Right cardiac atrium (tissue), 5 donors: ENCODE measurements around the gene LSG1. TPM values are rescaled to one million over a fixed set of nuclear protein-coding genes. Genes with fewer than 3 reads are reported as not detected.
"Not testable (repeated sequence)": the region's sequence is repeated elsewhere in the genome, so short reads cannot be mapped to it uniquely, and the experiment has no call there.

Experiments used
- ATAC-seq, 2 donors: fragments of 200-7000 bp; cut with Tn5 transposase; one replicate each; pipeline versions ENCODE4 v1.8.0 to v1.9.1; 2020; ENCODE audit warnings: moderate library complexity in 2 of 2, mild to moderate bottlenecking in 1 of 2
- DNase-seq, 3 donors: peaks; one replicate each; pipeline ENCODE4 v3.0.0-alpha.2; 2020
- H3K27ac ChIP-seq: one replicate; pipeline ENCODE4 v1.5.1; 2013; ENCODE audit warnings: mild to moderate bottlenecking, low read length, control low read depth, moderate library complexity
- H3K27me3 ChIP-seq: one replicate; pipeline ENCODE4 v1.6.1; 2013; ENCODE audit not compliant: control insufficient read depth, insufficient read depth
- H3K4me1 ChIP-seq: one replicate; pipeline ENCODE4 v1.6.1; 2013; ENCODE audit warnings: low read length; ENCODE audit not compliant: control insufficient read depth, insufficient read depth
- H3K4me3 ChIP-seq: one replicate; pipeline ENCODE4 v1.5.1; 2013; ENCODE audit warnings: low read length, control low read depth
- H3K9me3 ChIP-seq: one replicate; pipeline ENCODE4 v1.6.1; 2013; ENCODE audit warnings: low read length; ENCODE audit not compliant: control insufficient read depth
- WGBS: extraction: QIAGEN DNeasy Blood & Tissue Kit; methylation state at CpG from one replicate; pipeline ENCODE4 v1.1.7; 2013; 5-methylcytosine and 5-hydroxymethylcytosine counted together
- intact Hi-C, 4 donors: fragments of 100-400 bp; cut with DNase I; formaldehyde crosslinking; loops; one replicate each; pipeline versions ENCODE4 v1.11.0 to v1.14.0; 2022 to 2023
- polyA plus RNA-seq: library from polyadenylated mRNA; stranded (reverse); fragments of 200-250 nt; gene quantifications from one replicate; pipeline ENCODE4 v1.2.3, GENCODE V29; 2013
- total RNA-seq, 4 donors: library from RNA; stranded (reverse); fragmentation: NEBNext Ultra II Directional; extraction: Animal tissue kit (Norgen Biotek cat#: 25700); gene quantifications; one replicate each; pipeline ENCODE4 v1.2.1, GENCODE V29; 2021
- donor health status: healthy with polysubstance abuse.
- donor health status: DM: no; HTN: yes; CAD: no.
- donor health status: DM: no; HTN: no; CAD: no.
- donor health status: DM: no; HTN: yes; CAD: no; lungs with severe emphysema.
- donor health status: DM: yes; HTN: yes; CAD: no.

Gene LSG1
- total and polyA plus RNA-seq, 5 donors = 12.1 to 23.4 (median 17.7) TPM

DNA sequence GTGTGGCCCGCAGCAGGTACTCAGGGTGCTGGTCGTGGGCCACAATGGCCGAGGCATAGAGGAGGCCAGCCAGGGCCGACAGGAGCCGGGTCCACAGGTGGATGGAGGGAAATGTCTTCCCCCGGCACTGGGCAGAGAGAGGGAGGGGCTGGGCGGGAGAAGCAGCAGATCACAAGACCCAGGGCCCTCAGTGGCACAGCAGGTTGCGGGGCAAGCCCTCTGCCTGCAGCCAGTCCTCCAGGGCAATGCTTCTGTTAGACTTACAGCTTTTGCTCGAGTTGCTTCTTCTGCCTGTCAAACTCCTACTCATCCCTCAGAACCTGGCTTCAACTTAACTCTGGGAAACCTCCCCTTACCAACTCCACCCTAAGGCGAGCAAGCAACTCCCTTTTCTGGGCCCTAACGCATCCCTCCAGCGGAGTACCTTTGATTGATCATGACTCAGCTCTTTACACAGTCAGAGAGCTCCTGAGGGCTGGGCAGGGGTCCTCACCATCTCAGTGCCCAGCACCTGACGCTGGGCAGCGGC is 54.8 kb downstream of the LSG1 start:
- intact Hi-C loops = no loop called here
- Histone ChIP-seq H3K27ac (no peak overlapping the region), H3K4me3 (no peak overlapping the region), H3K4me1 (no peaks in the 10 kb centered on the region), H3K9me3 (no peaks in the 10 kb centered on the region), H3K27me3 (no peaks in the 10 kb centered on the region)
- ATAC-seq (no peak), DNase-seq (no peak)
- WGBS = 95% methylated on average over 14 of the region's 14 CpGs

DNA sequence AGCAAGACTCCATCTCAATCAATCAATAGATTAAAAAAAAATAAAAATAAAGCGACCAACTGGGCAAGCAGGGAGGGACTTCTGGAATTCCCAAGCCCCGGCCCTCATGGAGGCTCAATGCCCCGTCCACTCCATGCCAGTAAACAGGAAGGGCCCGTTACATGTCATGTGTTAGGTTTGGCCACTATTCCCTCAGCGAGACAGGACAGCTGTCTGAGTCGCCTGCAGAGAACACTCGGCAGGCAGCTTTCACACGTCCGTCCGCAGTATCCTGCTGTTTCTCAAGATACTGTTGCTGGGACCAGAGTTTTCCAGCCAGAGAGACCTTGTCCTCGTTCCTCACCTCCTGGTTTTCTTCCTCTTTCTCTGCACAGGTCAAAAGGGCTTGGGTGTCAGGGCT is 56.8 kb downstream of the LSG1 start:
- DNase-seq (peak in 1 of 3 donors; percentile 55), ATAC-seq (peak in 1 of 2 donors; percentile 44)
- Histone ChIP-seq H3K4me3 (no peak overlapping the region), H3K4me1 (no peaks in the 10 kb centered on the region), H3K27me3 (no peaks in the 10 kb centered on the region), H3K9me3 (no peaks in the 10 kb centered on the region), H3K27ac (no peak overlapping the region)
- intact Hi-C loops = no loop called here
- WGBS = 62% methylated on average over 11 of the region's 11 CpGs

GRCh38 chr3:194612221-194612620 is 59.8 kb downstream of the LSG1 start:
- H3K4me1 ChIP-seq = no peaks in the 10 kb centered on the region
- H3K27me3 ChIP-seq = no peaks in the 10 kb centered on the region
- ATAC-seq (no peak), DNase-seq (no peak)
- intact Hi-C loops = no loop called here
- H3K4me3 ChIP-seq = no peak overlapping the region
- no peaks in the 10 kb centered on the region for H3K9me3 ChIP-seq
- H3K27ac ChIP-seq = no peak overlapping the region
- WGBS = 56% methylated on average over 8 of the region's 8 CpGs

DNA sequence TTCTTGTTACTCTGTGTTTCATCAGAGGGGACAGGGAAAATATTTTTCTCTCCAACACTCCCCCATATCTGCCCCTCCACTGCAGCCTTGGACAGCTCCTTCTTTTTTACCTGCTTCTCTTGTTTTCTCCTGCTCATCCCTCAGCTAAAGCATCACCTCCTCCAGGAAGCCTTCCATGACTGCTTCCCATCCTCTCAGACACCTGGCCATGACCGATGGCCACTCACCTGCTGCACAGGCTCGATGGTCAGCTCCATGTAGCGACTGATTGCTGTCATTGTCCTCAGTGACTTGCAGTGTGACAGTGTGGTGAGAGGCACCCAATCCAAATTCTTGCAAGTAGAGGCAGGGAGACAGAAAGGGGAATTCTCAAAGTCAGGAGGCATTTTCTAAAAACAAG is 61.3 kb downstream of the LSG1 start:
- intact Hi-C loops = no loop called here
- WGBS = 94% methylated on average over 3 of the region's 3 CpGs
- no peak for DNase-seq
- H3K27ac ChIP-seq = no peak overlapping the region
- H3K4me1 ChIP-seq = no peaks in the 10 kb centered on the region
- H3K27me3 ChIP-seq = no peaks in the 10 kb centered on the region
- no peak for ATAC-seq
- no peak overlapping the region for H3K4me3 ChIP-seq
- no peaks in the 10 kb centered on the region for H3K9me3 ChIP-seq

DNA sequence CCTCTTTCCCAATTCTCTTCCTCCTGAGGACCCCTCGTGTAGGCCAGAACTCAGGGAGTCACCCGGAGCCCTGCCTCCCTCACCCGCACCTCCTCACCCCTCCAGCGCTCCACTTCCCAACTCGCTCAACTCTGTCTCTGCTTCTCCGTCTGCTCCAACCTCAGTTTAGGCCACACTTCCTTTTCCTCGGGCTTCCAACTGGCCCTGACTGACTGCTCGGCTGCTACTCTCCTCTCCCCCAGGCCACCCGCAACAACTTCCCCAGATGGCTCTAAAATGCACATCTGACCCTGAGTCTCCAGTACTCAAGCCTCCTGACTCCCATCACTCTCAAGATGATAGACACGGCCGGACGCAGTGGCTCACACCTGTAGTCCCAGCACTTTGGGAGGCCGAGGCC is 62.4 kb downstream of the LSG1 start:
- ATAC-seq = no peak

DNA sequence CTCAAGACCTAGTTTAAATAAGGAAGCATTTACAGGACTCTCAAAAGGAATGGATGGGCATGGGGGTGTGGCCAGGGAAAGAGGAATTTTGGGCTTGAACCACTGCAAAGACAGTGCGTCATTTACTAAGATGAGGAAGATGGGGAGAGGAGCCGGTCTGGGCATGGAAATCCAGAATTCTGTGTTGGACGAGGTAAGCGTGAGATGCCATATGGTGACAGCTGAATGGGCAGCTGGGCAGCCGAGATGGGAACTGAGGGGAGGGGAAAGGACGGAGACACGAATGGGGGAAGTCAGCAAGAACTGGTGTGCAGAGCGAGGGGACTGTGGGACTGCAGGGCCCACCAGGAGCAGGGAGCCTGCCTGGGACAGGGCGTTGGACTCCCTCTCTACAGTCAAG is 63.0 kb downstream of the LSG1 start:
- H3K4me1 ChIP-seq = no peaks in the 10 kb centered on the region
- DNase-seq (no peak), ATAC-seq (no peak)
- WGBS = 82% methylated on average over 9 of the region's 9 CpGs
- intact Hi-C loops = no loop called here
- no peak overlapping the region for H3K27ac ChIP-seq
- H3K4me3 ChIP-seq = no peak overlapping the region
- no peaks in the 10 kb centered on the region for H3K9me3 ChIP-seq
- no peaks in the 10 kb centered on the region for H3K27me3 ChIP-seq

More for the DNA sequence above, 62.4 kb downstream of the LSG1 start:
- DNase-seq = no peak
- Histone ChIP-seq H3K4me3 (no peak overlapping the region), H3K27me3 (no peaks in the 10 kb centered on the region), H3K9me3 (no peaks in the 10 kb centered on the region), H3K27ac (no peak overlapping the region), H3K4me1 (no peaks in the 10 kb centered on the region)
- 89% methylated on average over 13 of the region's 13 CpGs for WGBS
- intact Hi-C loops = no loop called here

GRCh38 chr3:194607592-194608389 is 64.2 kb downstream of the LSG1 start:
- 83% methylated on average over 10 of the region's 10 CpGs for WGBS
- no peaks in the 10 kb centered on the region for H3K4me1 ChIP-seq
- intact Hi-C loops = no loop called here
- no peaks in the 10 kb centered on the region for H3K9me3 ChIP-seq
- no peak overlapping the region for H3K27ac ChIP-seq
- no peaks in the 10 kb centered on the region for H3K27me3 ChIP-seq
- no peak overlapping the region for H3K4me3 ChIP-seq
- DNase-seq (no peak), ATAC-seq (no peak)

- intact Hi-C loops = no loop called here
- WGBS = 82% methylated on average over 3 of the region's 3 CpGs
- H3K4me1 ChIP-seq = no peaks in the 10 kb centered on the region
- ATAC-seq = no peak
- H3K27me3 ChIP-seq = no peaks in the 10 kb centered on the region
- no peak for DNase-seq
- H3K9me3 ChIP-seq = no peaks in the 10 kb centered on the region
- H3K4me3 ChIP-seq = no peak overlapping the region
- H3K27ac ChIP-seq = no peak overlapping the region
These were observed 65.0 kb downstream of the LSG1 start for GRCh38 chr3:194606941-194607340.

DNA sequence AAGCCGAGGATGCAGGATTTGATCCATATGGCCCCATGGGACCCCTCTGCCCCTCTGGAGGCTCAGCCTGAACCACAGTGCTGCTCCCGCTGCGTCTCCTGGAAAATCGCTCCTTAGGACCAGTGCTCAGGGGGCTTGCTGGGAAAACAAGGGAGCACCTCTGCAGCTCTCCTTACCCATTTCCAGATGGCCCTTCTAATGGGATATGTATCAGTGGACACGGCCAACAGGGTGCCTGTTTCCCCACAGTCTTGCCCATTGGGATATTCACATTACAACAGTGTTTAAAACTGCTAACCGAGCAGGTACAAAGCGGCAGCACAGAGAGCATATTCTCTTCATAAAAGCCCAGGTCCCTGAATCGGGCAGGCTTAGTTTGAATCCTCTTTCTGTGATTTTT is 65.8 kb downstream of the LSG1 start:
- H3K27ac ChIP-seq = no peak overlapping the region
- no peak for ATAC-seq
- DNase-seq = no peak
- no peak overlapping the region for H3K4me3 ChIP-seq
- intact Hi-C loops = no loop called here
- 82% methylated on average over 8 of the region's 8 CpGs for WGBS
- H3K4me1 ChIP-seq = no peaks in the 10 kb centered on the region
- H3K9me3 ChIP-seq = no peaks in the 10 kb centered on the region
- H3K27me3 ChIP-seq = no peaks in the 10 kb centered on the region

DNA sequence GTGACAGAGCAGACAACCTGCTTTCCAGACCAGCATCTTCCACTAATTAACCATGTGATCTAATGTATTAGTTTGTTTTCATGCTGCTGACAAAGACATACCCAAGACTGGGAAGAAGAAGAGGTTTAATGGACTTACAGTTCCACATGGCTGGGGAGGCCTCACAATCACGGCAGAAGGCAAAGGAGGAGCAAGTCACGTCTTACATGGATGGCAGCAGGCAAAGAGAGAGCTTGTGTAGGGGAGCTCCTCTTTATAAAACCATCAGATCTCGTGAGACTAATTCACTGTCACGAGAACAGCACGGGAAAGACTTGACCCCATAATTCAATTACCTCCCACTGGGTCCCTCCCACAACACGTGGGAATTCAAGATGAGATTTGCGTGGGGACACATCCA is 66.7 kb downstream of the LSG1 start:
- H3K27me3 ChIP-seq, ATAC-seq, H3K4me1 ChIP-seq, DNase-seq, H3K27ac ChIP-seq, H3K9me3 ChIP-seq, H3K4me3 ChIP-seq: not testable (repeated sequence)
- intact Hi-C loops = loop anchor here in 1 of 4 donors (2.0 kb wide), 1 partner anchor 57 kb away; no protein-coding TSS in a partner anchor
- 91% methylated on average over 7 of the region's 7 CpGs for WGBS

GRCh38 chr3:194604837-194605236 is 67.2 kb downstream of the LSG1 start:
- intact Hi-C loops = loop anchor here in 1 of 4 donors (2.0 kb wide), 1 partner anchor 56 kb away; no protein-coding TSS in a partner anchor
- Histone ChIP-seq H3K9me3 (no peaks in the 10 kb centered on the region), H3K4me1 (no peaks in the 10 kb centered on the region), H3K27me3 (no peaks in the 10 kb centered on the region), H3K4me3 (no peak overlapping the region), H3K27ac (no peak overlapping the region)
- WGBS = 91% methylated on average over 2 of the region's 2 CpGs
- no peak for ATAC-seq
- DNase-seq = no peak
